Psoas muscle (tissue), 8 donors: ENCODE measurements around the gene GALNT8. TPM values are rescaled to one million over a fixed set of nuclear protein-coding genes. Genes with fewer than 3 reads are reported as not detected.
"Not testable (repeated sequence)": the region's sequence is repeated elsewhere in the genome, so short reads cannot be mapped to it uniquely, and the experiment has no call there.

Experiments
- ATAC-seq, 4 donors: fragments of 200-7000 bp; cut with Tn5 transposase; one replicate each; pipeline ENCODE4 v1.9.1; 2020; ENCODE audit warnings: moderate library complexity in 3 of 4, mild to moderate bottlenecking in 2 of 4
- DNase-seq, 2 donors: peaks; one replicate each; pipeline ENCODE4 v3.0.0-alpha.2; 2020
- H3K27ac ChIP-seq: fragments of 200-600 bp; one replicate; pipeline ENCODE4 v1.8.0; 2022
- H3K27me3 ChIP-seq, 3 donors: fragments of 200-600 bp in 1 of 3; one replicate each; pipeline versions ENCODE4 v1.6.1 to v1.8.0; 2013 to 2022; ENCODE audit warnings: low read length in 2 of 3, mild to moderate bottlenecking in 2 of 3, moderate library complexity in 1 of 3; ENCODE audit not compliant: insufficient read depth in 3 of 3
- H3K36me3 ChIP-seq, 2 donors: fragments of 200-600 bp in 1 of 2; one replicate each; pipeline versions ENCODE4 v1.6.1 to v1.8.0; 2013 to 2022; ENCODE audit warnings: low read depth in 1 of 2, mild to moderate bottlenecking in 1 of 2, moderate library complexity in 1 of 2; ENCODE audit not compliant: insufficient read depth in 1 of 2
- H3K4me1 ChIP-seq: fragments of 200-600 bp; one replicate; pipeline ENCODE4 v1.8.0; 2022
- H3K4me3 ChIP-seq: fragments of 200-600 bp; one replicate; pipeline ENCODE4 v1.8.0; 2022; ENCODE audit warnings: mild to moderate bottlenecking
- H3K9me3 ChIP-seq: fragments of 200-600 bp; one replicate; pipeline ENCODE4 v1.8.0; 2022
- WGBS, 3 donors: extraction: QIAGEN DNeasy Blood & Tissue Kit; methylation state at CpG; one replicate each; pipeline versions ENCODE4 v1.1.6 to v1.1.7; 2013; 5-methylcytosine and 5-hydroxymethylcytosine counted together
- intact Hi-C, 2 donors: fragments of 100-400 bp; cut with DNase I; formaldehyde crosslinking; loops; one replicate each; pipeline versions ENCODE4 v1.11.0 to v1.14.2; 2022
- polyA plus RNA-seq, 3 donors: library from polyadenylated mRNA; stranded (reverse); fragments of 200-250 nt; gene quantifications; one replicate each; pipeline ENCODE4 v1.2.3, GENCODE V29; 2013
- total RNA-seq, 4 donors: library from RNA; stranded (reverse); fragmentation: NEBNext Ultra II Directional in 2 of 4; extraction: Animal tissue kit (Norgen Biotek cat#: 25700) in 2 of 4; gene quantifications; one replicate each; pipeline versions ENCODE4 v1.2.1 to v1.2.4, GENCODE V29; 2021 to 2023
- TF ChIP-seq, protein P1 (sequence below): fragments of 200-600 bp; IDR thresholded peaks from one replicate; pipeline ENCODE4 v1.8.0; 2022; ENCODE audit warnings: antibody characterized with exemption
- donor health status: healthy with polysubstance abuse.
- donor health status: DM: no; HTN: no; CAD: no; lungs with moderate emphysema.
- donor health status: Bipolar disorder and iron deficiency.
- donor health status: healthy.
- donor health status: DM: yes; HTN: yes; CAD: no.
- donor health status: DM: no; HTN: no; CAD: no.
- donor health status: DM: no; HTN: no; CAD: no.
- donor health status: DM: yes; HTN: yes; CAD: no.

Gene GALNT8
- total and polyA plus RNA-seq, 7 donors, result 0.11 to 0.89 (median 0.26) TPM

DNA sequence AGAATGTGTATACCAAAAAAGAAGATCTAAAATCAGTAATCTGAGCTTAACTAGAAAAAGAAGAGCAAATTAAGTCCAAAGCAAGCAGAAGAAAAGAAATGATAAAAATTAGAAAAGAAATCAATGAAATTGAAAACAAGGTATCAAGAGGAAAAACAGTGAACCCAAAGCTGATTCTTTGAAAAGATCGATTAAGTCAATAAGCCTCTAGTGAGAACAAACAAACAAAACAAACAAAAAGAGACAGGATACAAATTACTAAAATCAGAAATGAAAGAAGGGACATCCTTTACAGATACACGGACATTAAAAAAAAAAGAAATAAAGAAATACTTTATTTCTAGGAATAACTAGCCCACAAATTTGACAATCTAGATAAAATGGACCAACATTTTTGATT lies 12.9 kb upstream of the GALNT8 start:
- no peaks in the 10 kb centered on the region for H3K36me3 ChIP-seq
- no peak for DNase-seq
- intact Hi-C loops, result no loop called here
- peaks cover 0 to 4% (median 0%) of the 10 kb centered on the region in 3 donors for H3K27me3 ChIP-seq
- TF ChIP-seq, protein P1, sequence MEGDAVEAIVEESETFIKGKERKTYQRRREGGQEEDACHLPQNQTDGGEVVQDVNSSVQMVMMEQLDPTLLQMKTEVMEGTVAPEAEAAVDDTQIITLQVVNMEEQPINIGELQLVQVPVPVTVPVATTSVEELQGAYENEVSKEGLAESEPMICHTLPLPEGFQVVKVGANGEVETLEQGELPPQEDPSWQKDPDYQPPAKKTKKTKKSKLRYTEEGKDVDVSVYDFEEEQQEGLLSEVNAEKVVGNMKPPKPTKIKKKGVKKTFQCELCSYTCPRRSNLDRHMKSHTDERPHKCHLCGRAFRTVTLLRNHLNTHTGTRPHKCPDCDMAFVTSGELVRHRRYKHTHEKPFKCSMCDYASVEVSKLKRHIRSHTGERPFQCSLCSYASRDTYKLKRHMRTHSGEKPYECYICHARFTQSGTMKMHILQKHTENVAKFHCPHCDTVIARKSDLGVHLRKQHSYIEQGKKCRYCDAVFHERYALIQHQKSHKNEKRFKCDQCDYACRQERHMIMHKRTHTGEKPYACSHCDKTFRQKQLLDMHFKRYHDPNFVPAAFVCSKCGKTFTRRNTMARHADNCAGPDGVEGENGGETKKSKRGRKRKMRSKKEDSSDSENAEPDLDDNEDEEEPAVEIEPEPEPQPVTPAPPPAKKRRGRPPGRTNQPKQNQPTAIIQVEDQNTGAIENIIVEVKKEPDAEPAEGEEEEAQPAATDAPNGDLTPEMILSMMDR, result no peak
- H3K4me3 ChIP-seq, result no peak overlapping the region
- 87 to 96% (median 89%) methylated on average over 2 of the region's 2 CpGs for WGBS, 3 donors
- no peak for ATAC-seq
- no peak overlapping the region for H3K27ac ChIP-seq
- no peaks in the 10 kb centered on the region for H3K9me3 ChIP-seq
- H3K4me1 ChIP-seq, result no peaks in the 10 kb centered on the region

DNA sequence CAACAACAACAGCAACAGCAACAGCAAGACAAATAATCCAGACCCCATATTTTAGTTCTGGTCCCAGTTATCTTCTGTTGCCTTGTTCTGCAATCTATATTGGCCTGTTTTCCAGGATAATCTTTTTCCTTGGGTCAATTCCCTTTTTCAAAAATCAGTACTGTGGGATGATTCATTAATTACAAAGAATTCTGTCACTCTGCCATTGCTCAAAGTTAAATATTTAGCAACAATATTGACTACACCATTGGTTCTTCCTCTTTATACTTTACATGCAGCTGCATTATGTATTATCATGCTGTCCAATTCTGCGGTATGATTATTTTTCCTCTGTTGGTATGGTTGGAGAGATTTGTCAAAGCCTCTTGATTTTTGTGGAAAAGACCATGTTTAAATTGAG lies 10.1 kb upstream of the GALNT8 start:
- H3K27ac ChIP-seq, result no peak overlapping the region
- H3K36me3 ChIP-seq, result no peaks in the 10 kb centered on the region
- TF ChIP-seq, protein P1, result no peak
- peaks cover 0 to 4% (median 0%) of the 10 kb centered on the region in 3 donors for H3K27me3 ChIP-seq
- DNase-seq (no peak), ATAC-seq (no peak)
- H3K9me3 ChIP-seq, result no peaks in the 10 kb centered on the region
- intact Hi-C loops, result no loop called here
- H3K4me3 ChIP-seq, result no peak overlapping the region
- H3K4me1 ChIP-seq, result no peaks in the 10 kb centered on the region
- 96 to 100% (median 97%) methylated on average over 1 of the region's 1 CpG for WGBS, 3 donors

DNA sequence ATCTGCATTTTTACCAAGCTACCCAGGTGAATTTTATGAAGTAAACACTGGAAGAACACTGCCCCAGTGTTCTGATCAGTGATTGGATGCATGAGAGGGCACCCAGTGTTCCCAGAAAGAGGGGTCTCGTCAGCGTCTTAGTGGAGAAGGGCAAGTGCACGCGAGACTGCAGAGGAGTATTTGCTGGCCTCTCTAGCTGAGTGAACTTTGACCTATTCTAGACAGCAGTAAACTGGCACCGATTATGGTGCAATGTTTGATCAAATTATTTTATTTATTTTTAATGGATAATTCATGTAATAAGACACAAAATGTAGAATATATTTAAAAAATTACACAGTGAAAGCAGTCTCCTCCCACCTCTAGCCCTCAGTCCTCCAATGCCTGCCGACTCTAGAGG lies 5.3 kb upstream of the GALNT8 start:
- WGBS, 3 donors, result 66 to 74% (median 70%) methylated on average over 6 of the region's 6 CpGs
- TF ChIP-seq, protein P1, result no peak
- ATAC-seq (no peak), DNase-seq (no peak)
- Histone ChIP-seq H3K4me1 (no peaks in the 10 kb centered on the region), H3K36me3 (no peaks in the 10 kb centered on the region), H3K27me3 (peaks cover 0 to 7% (median 4%) of the 10 kb centered on the region in 3 donors), H3K9me3 (no peaks in the 10 kb centered on the region), H3K27ac (no peak overlapping the region), H3K4me3 (no peak overlapping the region)
- intact Hi-C loops, result no loop called here

DNA sequence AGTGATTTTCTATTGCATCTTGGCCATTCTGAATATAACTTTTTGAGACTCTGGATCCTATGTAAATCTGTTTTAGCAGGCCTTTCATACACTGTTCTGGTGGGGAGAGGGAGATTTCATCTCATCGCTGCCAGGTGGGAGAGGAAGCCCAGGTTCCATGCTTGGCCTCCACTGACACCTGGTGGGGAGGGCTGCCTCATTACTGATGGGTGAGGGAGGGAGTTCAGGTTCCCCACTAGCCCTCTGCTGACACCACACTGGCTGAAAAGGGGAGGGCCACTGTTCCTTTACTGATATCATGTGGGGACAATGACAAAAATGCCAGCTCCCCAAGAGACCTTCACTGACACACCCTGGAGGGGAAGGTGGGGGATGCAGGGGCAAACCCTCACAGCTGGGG lies 2.4 kb upstream of the GALNT8 start:
- no peak for DNase-seq
- TF ChIP-seq, protein P1, result no peak
- Histone ChIP-seq H3K4me3 (no peak overlapping the region), H3K4me1 (no peaks in the 10 kb centered on the region), H3K36me3 (no peaks in the 10 kb centered on the region), H3K9me3 (no peaks in the 10 kb centered on the region), H3K27me3 (peaks cover 2 to 15% (median 2%) of the 10 kb centered on the region in 3 donors), H3K27ac (no peak overlapping the region)
- intact Hi-C loops, result no loop called here
- 86 to 100% (median 90%) methylated on average over 1 of the region's 1 CpG for WGBS, 3 donors
- ATAC-seq, result no peak

DNA sequence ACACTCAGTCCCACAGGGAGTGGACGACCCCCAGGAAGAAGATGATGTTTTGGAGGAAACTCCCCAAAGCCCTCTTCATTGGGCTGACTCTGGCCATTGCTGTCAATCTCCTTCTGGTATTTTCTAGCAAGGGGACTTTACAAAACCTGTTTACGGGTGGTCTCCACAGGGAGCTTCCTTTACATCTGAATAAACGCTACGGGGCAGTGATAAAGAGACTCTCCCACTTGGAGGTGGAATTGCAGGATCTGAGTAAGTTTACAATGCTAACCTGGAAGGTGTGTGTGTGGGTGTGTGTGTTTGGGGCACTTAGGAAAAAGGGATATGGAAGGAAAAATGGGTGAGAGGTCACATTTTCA lies 416 bp downstream of the GALNT8 start:
- no peaks in the 10 kb centered on the region for H3K4me1 ChIP-seq
- no peak overlapping the region for H3K27ac ChIP-seq
- H3K4me3 ChIP-seq, result no peak overlapping the region
- WGBS, 3 donors, result 52 to 62% (median 54%) methylated on average over 4 of the region's 4 CpGs
- intact Hi-C loops, result no loop called here
- ATAC-seq, result no peak
- no peaks in the 10 kb centered on the region for H3K9me3 ChIP-seq
- DNase-seq, result no peak
- TF ChIP-seq, protein P1, result no peak
- peaks cover 2 to 15% (median 2%) of the 10 kb centered on the region in 3 donors for H3K27me3 ChIP-seq
- H3K36me3 ChIP-seq, result no peaks in the 10 kb centered on the region

DNA sequence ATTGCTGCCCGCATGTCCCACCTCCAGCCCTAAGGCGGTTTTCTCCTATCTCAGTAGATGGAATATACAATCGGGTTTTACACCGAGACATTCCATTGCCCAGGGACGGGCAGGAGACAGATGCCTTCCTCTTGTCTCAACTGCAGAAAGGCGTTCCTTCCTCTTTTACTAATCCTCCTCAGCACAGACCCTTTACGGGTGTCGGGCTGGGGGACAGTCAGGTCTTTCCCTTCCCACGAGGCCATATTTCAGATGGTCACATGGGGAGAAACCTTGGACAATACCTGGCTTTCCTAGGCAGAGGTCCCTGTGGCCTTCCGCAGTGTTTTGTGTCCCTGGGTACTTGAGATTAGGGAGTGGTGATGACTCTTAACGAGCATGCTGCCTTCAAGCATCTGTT lies 1.4 kb downstream of the GALNT8 start:
- DNase-seq, ATAC-seq, H3K4me1 ChIP-seq, H3K4me3 ChIP-seq, H3K36me3 ChIP-seq, H3K9me3 ChIP-seq, H3K27ac ChIP-seq, intact Hi-C loops: not testable (repeated sequence)
- WGBS, 3 donors, result 51 to 60% (median 55%) methylated on average over 5 to 11 of the region's 11 CpGs
- peaks cover 2 to 15% (median 2%) of the 10 kb centered on the region in 3 donors for H3K27me3 ChIP-seq
